Stimulated activated CD4-positive, alpha-beta T cell treated with anti-CD3 and anti-CD28 coated beads, Interleukin-15, amount 100 ng/mL, for 24 hours (primary cell): ENCODE measurements around the gene ZNF501.

Experiments used
- DNase-seq: peaks from one replicate; pipeline ENCODE4 v3.0.0-alpha.2; 2020

ZNF501 gene

GRCh38 chr3:44729384-44729910 lies at the start of gene ZNF501:
ZNF501 (plus strand) TSS chr3:44729635; CDS start chr3:44734422, 4,787 bp downstream.
- DNase-seq, result peak; percentile 92

- no peak for DNase-seq
These were observed 48.4 kb upstream of the ZNF501 start for GRCh38 chr3:44680921-44681455.

GRCh38 chr3:44682182-44682896 lies 47.1 kb upstream of the ZNF501 start:
- DNase-seq, result no peak

- DNase-seq, result peak; percentile 77
These were observed 44.2 kb upstream of the ZNF501 start for GRCh38 chr3:44685128-44685800.

GRCh38 chr3:44687898-44688297 lies 41.5 kb upstream of the ZNF501 start:
- DNase-seq, result no peak

- peak; percentile 79 for DNase-seq
These were observed 16.9 kb upstream of the ZNF501 start, which contains the start of gene ZNF502 for GRCh38 chr3:44712455-44713075. ZNF502 (plus strand) TSS chr3:44712660; CDS start chr3:44720262, 7,602 bp downstream.

GRCh38 chr3:44721231-44722102 lies 8.0 kb upstream of the ZNF501 start:
- no peak for DNase-seq

GRCh38 chr3:44722103-44722401 lies 7.4 kb upstream of the ZNF501 start:
- DNase-seq, result no peak

GRCh38 chr3:44734646-44735168 lies 5.3 kb downstream of the ZNF501 start:
- DNase-seq, result no peak

- DNase-seq, result no peak
These were observed 31.6 kb downstream of the ZNF501 start for GRCh38 chr3:44761101-44761423.

GRCh38 chr3:44761424-44762169 lies 32.2 kb downstream of the ZNF501 start, which contains the start of the genes KIAA1143 and KIF15:
KIAA1143 (minus strand) TSS chr3:44761619; CDS start chr3:44761602, 17 bp downstream.
KIF15 (plus strand) TSS chr3:44761794; CDS start chr3:44761866, 72 bp downstream.
- DNase-seq, result peak; percentile 98

- no peak for DNase-seq
These were observed 32.8 kb downstream of the ZNF501 start for GRCh38 chr3:44762170-44762677.

- no peak for DNase-seq
These were observed 33.3 kb downstream of the ZNF501 start for GRCh38 chr3:44762690-44763089.

- no peak for DNase-seq
These were observed 34.8 kb downstream of the ZNF501 start for GRCh38 chr3:44764248-44764647.

GRCh38 chr3:44771424-44772098 lies 42.1 kb downstream of the ZNF501 start:
- DNase-seq, result no peak

- DNase-seq, result no peak
These were observed 42.6 kb downstream of the ZNF501 start for GRCh38 chr3:44772099-44772442.

- no peak for DNase-seq
These were observed 53.5 kb downstream of the ZNF501 start for GRCh38 chr3:44782891-44783290.
